ENCODE measurements around the gene CDK8.
"Not testable (repeated sequence)": the region's sequence is repeated elsewhere in the genome, so short reads cannot be mapped to it uniquely, and the experiment has no call there.

The CDK8 gene

DNA sequence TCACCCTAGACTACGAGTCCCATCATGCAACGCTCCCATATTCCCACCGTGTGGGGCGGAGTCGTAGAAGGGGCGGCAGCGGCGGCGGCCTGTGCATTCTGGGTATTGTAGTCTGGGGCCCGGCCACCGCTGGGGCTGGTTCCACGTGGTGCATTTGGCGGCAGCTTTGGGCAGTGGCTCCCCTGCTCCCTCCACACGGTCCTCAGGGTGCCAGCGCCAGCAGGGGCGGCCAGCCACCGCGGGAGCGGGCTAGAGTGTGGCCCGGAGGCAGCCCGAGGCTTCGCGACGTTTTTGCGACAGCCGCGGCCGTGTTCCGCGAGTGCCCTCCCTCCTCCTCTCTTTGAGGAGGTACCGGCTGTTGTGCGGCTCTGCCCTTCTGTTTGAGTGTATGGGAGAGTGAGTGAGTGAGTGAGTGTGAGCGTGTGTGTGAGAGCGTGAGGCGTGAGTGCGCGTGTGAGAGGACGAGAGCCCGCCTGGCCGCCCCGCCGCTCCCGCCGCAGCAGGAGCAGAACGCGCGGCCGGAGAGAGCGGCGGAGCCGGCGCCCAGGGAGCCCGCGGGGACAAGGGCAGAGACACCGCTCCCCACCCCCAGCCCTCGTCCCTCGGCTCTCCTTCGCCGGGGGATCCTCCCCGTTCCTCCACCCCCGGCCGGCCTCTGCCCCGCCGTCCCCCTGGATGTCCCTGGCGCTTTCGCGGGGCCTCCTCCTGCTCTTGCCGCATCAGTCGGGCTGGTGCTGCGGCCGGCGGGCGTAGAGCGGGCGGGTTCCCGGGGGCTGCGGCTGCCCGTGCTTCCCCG lies at the start of gene CDK8:
TSS of gene CDK8 (plus strand) at position 343 of the 796 bp plus-strand sequence. CDS start 513 bp downstream, outside the sequence.
- peak; percentile 74 to 84 (median 82) for DNase-seq (ENCODE audit: low read depth in 3 of 3)

DNA sequence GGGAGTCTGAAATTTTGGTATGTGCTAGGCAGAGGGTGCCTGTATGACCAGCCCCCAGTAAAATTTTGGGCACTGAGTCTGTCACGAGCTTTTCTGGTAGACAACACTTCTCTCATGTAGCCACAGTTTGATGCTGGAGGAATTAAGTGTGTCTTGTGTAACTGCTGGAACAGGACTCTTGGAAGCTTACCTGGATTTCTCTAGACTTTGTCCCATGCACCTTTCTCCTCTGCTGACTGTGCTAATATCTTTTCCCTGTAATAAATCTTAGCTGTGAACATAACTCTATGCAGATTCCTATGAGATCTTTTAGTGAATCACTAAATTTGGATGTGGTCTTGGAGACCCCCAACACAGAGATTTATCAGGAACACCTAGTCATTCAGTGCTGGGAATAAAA lies 45.6 kb upstream of the CDK8 start:
- DNase-seq (ENCODE audit: low read depth in 3 of 3) = no peak

DNA sequence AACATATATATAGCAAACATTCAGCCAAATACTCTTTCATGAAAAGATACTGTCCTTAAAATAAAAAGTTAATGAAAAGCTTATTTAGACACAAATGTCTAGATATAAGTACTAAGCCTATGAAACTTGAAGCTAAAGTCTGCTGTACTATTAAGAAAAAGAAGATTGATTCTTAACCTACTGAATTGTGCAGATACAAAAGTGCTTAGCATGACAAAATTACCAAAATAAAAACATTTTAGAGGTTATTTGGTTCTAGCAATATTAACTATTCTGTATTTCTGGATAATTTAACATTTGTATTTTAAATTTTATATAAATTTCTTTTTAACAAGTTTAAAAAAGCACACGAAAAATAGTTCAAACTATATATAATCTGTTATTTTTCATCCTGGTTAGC lies 40.6 kb upstream of the CDK8 start:
- DNase-seq (ENCODE audit: low read depth in 3 of 3) = no peak

DNA sequence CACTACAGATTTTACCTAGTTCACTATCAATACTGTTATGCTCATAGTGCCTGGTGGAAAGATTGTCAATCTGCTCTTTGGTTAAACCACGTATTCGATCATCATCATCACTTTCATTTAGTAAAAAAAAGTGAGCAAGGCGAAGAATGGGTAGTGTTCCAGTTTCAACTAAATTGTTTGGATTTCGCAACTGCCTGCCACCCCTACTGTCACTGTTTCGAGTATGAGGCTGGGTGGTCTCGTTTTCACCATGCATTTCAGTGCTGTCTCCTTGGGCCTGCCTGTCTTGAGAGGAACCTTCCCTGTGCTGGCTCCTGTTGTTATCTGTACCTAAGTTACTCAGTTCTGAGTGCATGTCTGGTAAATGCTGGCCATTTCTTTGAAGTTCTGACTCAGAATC lies 39.9 kb upstream of the CDK8 start:
- DNase-seq (ENCODE audit: low read depth in 3 of 3) = no peak

DNA sequence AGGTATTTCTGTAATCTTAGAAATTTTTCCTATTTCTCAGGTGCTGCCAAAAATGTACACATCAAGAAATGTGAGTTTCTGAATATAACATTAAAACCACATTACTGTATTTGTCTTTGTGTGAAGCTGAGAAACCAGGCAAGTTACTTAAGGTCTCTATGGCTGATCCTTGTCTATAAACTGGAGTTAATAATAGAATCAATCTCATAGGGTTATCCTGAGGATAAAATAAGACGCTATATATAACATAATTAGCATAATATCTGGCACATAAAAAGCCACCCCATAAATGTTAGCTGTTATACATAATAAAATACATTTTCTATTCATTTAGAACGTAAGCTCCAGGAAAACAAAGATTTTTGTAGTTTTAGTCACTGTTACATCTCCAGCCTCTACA lies 37.9 kb upstream of the CDK8 start:
- no peak for DNase-seq (ENCODE audit: low read depth in 3 of 3)

DNA sequence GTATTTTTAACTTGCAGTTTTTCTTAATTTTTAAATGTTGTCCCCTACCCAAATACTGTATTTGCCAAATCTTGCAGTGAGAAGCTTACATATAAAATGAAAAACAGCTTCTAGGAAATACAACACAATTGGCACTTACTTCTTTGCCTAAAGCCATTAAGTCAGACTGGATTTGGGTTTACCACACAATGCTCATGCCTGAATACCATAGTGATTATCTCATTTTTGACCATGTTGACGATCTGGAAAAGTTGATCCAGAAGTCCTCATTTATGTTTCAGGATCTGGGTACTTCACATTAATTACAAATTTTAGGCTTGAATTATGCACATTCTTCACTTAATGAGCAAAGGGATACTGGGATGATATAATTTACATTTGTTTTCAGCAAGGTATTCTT lies 34.2 kb upstream of the CDK8 start:
- no peak for DNase-seq (ENCODE audit: low read depth in 3 of 3)

DNA sequence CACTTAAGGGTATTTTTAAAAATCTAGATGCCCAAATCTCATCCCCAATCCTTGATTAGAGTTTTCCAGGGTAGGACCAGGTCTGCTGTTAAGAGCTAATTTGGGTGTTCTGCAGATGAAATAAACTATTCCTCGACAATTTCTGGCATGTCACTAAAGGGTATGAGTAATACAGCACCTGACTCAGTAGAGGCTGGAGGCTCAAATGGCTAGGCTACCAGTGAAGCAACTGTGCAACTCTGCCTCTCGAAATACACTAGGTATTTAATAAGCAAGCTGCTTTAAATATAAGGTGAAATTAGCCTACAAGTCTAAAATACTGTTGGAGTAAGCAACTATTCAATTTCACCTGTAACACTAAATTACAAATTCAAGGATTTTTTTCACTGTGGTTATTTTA lies 33.4 kb upstream of the CDK8 start:
- no peak for DNase-seq (ENCODE audit: low read depth in 3 of 3)

DNA sequence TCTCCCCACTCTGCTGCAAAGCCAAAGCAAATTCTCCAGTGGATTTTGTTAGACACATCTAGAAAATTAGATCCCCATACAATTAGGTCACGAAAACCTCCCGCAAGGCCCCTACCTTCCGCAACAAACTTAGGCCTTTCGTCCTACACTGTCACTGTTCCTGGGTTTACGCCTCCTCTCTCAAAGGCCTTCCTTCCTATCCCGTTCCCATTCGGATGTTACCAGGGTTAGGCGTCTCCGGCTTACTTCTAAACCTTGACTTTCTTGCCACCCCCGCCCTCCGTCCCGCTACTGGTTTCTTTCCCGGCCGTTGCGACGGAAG lies 32.6 kb upstream of the CDK8 start:
- DNase-seq (ENCODE audit: low read depth in 3 of 3) = no peak

DNA sequence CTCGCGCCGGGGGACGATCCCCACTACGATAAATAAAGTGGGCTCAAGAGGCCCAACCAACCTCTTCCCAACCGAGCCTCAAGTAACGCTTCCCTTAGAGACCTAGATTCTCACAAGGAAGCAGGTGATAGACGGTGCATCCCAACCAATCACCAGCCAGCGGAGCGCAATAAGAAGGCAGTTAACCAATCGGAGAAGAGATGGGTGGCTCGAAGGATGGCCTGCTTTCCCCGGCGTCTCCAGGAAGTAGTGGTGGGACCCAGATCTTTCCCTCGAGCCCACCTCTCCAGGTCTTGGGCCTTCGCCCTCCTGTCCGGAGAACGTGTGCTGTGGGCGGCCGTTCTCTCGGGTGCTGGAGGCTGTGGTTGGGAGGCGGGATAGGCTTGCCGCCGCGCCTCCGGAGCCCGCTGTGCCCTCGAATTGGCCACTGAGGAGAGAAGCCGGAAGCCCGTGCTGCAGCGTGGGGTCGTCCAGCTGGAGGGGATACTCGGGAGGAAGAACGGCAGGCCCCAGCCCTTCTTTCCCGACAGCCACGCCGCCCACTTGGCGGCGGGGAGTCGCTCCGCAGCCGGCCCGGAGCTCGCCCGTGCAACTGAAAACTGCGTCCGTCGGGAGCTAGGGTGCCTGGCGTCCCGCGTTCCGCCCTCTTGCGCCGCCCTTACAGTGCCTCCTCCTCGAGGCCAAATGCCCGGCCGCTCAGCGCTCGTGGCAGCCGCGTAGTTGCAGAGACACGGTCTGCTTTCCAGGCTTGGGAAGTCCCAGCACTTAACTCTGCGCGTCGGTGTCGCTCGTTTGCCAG lies 32.0 kb upstream of the CDK8 start, which contains the start of gene RNF6:
TSS of gene RNF6 (minus strand) at position 594 of the 799 bp plus-strand sequence. CDS start 2,665 bp downstream, outside the sequence.
- DNase-seq (ENCODE audit: low read depth in 3 of 3) = peak; percentile 71 to 75 (median 74)

DNA sequence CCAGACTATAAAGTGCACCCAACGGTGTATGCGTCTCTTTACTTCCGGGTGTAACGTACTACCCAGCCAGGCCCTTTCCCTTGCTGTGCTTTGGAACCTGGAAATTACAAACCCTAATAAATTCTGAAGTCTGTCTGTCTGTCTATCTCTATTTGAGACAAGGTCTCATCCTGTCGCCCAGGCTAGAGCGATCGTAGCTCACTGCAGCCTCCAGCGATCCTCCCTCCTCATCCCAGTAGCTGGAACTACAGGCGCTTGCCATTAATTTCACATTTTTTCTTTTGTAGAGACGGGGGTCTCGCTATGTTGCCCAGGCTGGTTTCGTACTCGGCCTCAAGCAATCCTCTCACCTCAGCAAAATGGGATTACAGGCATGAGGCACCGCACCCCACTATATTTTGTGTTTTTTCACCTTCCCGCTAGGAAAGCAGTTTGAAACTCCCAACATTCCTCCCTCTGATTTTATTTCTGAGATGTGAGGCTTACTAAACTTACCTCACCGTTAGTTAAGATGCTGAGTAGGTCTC lies 31.3 kb upstream of the CDK8 start:
- no peak for DNase-seq (ENCODE audit: low read depth in 3 of 3)

DNA sequence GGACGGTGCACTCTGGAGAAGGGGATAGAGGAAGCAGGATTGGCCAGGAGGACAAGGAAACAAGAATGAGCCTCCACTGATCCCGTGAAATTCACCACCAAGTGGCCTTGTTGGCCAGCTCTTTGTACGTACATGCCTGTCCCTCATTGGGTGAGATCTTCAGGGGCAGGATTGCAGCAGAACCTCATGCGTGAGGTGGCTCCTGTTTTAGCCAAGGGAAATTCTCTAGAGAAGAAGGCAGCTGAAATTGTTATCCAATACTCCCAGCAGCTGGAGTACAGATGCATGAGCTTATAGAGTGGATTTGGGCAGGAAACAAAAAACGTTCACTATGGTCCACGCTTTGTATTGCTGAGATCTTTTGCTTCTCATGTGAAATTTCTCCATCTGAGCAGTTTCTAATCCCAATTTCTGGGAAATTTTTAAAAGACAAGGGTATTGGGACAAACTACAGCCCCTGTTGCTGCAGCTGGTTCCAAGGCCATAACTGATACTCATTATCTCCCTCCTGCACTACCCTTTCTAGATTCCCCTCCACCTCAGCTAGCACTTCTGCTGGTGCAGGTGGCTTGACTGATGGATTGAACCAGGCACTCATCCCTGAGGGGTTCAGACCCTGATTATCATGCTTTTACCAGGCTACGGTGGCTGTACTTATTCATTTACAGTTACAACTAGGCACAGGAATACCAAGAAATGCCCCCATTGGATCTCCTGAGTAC lies 27.9 kb upstream of the CDK8 start:
- no peak for DNase-seq (ENCODE audit: low read depth in 3 of 3)

DNA sequence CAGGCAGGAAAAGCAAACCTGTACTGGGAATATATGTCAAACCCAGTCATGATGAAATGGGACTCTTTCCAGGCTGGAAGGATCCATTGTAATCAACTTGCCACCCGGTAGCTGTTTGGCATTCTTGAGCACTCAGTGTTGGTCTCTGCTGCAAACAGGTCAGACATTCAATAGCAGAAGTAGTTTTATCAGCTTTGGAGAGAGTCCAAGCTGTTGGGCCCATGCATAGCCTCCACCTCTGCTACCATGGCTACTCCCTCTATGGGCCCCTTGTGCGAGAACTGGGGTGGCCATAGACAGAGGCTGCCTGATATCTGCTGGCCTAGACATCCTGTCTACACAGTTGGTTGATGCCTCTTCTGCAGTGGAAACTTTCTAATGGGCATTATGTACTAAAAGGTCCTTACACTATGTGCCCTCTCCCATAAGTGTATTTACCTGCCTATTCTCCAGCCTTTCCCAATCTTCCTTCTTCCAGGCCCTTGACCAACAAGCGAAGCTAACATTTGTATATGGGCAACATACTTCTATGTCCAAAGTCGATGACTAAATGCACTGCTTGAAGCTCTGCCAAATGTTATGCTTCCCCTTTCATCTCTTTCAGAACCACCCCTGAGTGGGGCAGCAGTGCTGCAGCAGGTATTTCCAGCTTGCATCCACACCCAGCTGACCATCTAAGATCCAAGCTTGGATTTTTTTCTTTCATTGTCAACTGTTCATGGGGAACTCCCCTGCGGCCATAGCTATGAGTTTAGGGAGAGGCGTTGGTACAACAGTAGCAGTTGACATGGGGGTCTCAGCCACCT lies 26.6 kb upstream of the CDK8 start:
- DNase-seq (ENCODE audit: low read depth in 3 of 3) = no peak

DNA sequence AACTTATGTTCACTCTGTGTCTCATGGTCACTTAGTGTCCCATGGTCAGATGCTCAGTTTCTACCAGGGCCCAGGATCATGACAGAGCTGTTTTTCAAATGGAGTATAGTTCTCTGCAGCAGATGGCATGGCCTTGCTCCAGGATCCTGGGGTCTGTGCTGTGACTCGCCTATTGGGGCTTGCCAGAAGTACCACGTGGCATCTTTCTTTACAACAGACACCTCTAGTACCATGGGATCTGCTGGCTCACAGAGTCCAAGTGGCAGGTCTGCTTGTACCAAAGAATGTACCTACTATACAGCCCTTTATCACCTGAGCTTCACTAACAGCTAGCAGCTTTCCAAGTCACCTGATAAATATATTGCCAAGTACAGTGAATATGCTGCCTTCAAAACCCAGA lies 25.8 kb upstream of the CDK8 start:
- DNase-seq (ENCODE audit: low read depth in 3 of 3) = no peak

DNA sequence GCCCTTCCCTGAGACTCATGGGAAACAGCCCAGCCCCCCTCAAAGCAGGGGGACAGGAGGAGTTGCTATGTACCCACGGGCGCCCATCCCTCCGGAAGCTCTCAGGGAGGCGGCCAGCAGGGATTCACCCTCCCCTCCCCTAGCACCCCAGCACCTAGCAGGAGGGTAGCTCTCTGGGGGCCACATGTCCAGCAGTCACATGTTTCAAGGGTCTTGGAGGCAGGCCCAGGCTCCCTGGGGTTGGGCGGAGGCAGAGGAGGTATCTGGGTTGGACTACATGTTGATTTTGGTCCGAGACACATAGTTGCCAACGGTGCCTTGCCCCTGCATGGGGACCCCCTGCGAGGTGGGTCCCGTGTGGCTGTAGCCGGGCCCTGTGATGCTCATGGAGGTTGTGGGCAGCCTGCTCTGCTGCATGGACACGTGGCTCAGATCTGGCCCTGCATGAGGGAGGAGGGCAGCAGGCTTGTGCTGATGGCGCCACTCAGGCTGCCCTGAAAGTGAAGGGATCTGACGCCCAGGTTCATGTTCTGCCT lies 24.8 kb upstream of the CDK8 start:
- DNase-seq (ENCODE audit: low read depth in 3 of 3) = no peak

DNA sequence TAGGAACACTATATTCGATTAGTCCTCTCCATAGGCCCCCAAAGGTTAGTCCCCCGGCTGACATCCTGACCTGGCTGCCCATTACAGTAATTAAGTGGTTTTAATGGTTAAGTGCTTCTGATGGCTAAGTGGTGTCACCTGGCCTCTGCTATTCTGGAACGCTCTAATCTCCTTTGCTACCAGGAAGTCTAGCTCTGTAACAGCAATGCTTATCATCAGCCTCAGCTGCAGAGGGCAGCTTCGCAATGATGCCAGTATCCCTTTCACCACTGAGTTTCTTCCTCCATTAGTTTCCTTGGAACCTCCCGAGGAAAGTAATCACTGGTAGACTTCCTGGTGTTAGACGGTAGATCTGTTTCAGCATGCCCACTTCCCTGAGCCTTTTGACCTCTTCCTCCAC lies 23.2 kb upstream of the CDK8 start:
- no peak for DNase-seq (ENCODE audit: low read depth in 3 of 3)

DNA sequence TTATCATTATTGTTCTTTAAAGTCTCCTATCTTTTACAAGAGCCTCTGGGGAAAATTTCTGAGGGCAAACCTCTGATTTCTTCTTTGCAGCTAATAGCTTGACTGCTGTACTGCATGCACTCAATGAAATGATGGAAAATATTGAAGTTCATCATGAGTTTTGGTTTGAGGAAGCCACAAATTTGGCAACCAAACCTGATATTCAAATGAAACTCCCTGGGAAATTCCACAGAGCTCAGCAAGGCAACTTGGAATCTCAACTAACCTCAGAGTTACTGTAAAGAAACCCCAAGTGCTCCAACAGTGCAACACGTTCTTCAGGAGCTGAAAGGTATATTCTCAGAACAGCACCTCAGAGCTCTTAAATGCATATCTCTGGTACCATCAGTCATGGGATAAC lies 17.6 kb upstream of the CDK8 start:
- no peak for DNase-seq (ENCODE audit: low read depth in 3 of 3)

DNA sequence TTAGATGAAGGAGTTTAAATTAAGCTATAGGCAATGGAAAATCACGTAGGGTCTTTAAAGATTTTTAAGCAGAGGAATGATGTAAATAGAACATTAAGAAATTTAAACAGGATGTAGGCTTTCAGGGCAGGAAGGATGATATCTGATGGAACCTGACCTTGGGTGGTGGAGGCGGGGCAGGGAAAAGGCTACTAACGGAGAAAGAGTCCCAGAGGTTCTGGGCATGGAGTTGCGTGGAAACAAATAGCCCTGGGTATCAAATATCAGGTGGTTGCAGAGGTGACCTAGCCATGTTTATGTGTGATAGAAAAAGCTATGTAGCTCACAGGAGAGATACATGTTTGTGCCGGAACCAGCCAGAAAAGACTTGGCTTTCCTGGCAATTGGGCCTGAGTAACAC lies 7.8 kb upstream of the CDK8 start:
- DNase-seq (ENCODE audit: low read depth in 3 of 3) = no peak

DNA sequence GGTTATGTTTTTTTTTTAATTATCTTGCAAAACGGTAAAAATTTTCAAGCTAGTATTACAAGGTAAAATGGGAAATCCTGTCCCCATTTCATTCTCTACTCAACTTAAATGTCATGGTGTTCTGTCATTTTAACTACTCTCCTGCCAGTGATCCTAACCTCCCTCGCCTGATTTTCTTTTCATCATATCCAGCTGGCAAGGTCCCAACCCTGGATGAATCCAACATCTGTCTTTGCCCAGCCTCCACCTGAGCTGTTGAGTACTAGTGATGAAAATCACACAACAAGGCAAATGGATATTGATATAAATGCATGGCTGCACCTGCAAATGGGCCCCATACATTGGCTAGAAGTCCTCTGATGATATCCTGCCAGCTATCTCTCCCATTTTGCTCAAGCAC lies 6.9 kb upstream of the CDK8 start:
- no peak for DNase-seq (ENCODE audit: low read depth in 3 of 3)

DNA sequence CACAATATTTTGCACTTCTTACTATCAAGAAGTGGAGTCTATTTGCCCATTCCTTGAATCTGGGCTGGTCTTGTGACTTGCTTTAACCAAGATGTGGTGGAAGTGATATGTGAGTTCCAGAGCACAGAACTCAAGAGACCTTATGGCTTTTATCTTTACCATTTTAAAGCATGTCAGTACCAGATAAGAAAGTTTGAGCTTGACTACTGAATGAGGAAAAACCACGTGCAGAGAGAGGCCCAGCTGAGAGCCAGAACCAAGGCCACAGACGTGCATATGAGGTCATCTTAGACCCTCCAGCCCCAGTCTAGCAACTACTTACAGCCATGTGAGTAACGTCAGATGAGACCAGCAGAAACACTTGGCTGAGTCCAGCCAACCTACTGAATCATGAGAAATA lies 6.3 kb upstream of the CDK8 start:
- no peak for DNase-seq (ENCODE audit: low read depth in 3 of 3)

DNA sequence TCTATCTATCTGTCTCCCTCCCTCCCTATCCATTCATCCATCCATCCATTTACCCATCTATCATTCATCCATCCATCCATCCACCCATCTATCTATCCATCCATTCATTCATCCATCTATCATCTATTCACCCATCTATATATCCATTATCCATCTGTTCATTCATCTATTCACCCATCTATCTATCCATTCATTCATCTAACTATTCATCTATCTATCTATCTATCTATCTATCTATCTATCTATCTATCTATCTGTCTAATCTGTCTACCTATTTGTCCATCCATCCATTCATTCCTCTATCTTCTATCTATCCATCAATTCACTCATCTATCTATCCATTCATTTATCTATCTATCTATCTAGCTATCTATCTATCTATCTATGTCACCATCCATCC lies 4.4 kb upstream of the CDK8 start:
- no peak for DNase-seq (ENCODE audit: low read depth in 3 of 3)

DNA sequence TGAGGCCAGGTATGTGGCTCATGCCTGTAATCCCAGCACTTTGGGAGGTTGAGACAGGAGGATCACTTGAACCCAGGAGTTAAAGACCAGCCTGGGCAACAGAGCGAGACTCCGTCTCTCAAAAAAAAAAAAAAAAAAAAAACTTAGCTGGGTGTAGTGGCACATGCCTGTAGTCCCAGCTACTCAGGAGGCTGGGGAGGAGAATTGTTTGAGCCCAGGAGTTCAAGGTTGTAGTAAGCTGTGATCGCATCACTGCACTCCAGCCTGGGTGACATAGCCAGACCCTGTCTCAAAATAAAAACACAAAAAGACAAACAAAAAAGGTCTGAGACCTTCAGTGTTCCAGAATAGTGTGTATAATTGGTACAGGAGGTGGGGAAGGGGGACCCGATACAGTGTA lies 1.9 kb upstream of the CDK8 start:
- DNase-seq (ENCODE audit: low read depth in 3 of 3) = not testable (repeated sequence)
